Fibroblast of villous mesenchyme (primary cell): ENCODE measurements around the gene SNCAIP. TPM values are rescaled to one million over a fixed set of nuclear protein-coding genes. Genes with fewer than 3 reads are reported as not detected.

Experiments used
- DNase-seq: peaks from one replicate; pipeline ENCODE4 v3.0.0-alpha.2; 2010; ENCODE audit warnings: low read depth
- H3K4me3 ChIP-seq: 2 replicates; pipeline ENCODE4 v1.5.1; 2011; ENCODE audit warnings: low read depth, mild to moderate bottlenecking, low read length
- CTCF ChIP-seq: IDR thresholded peaks from 2 replicates; pipeline ENCODE4 v1.5.1; 2012; ENCODE audit warnings: low read depth, mild to moderate bottlenecking, low read length; ENCODE audit not compliant: insufficient read depth
- total RNA-seq: library from RNA; depleted of rRNA; stranded (reverse); fragments of >200 nt; gene quantifications from 2 replicates; pipeline ENCODE4 v1.2.3, GENCODE V29; 2012

The SNCAIP gene
- total RNA-seq, 1 donor, result 19.0 TPM

GRCh38 chr5:122297587-122298298 is 14.3 kb upstream of the SNCAIP start:
- no peak overlapping the region for H3K4me3 ChIP-seq
- DNase-seq, result no peak
- no peak for TF ChIP-seq CTCF

DNA sequence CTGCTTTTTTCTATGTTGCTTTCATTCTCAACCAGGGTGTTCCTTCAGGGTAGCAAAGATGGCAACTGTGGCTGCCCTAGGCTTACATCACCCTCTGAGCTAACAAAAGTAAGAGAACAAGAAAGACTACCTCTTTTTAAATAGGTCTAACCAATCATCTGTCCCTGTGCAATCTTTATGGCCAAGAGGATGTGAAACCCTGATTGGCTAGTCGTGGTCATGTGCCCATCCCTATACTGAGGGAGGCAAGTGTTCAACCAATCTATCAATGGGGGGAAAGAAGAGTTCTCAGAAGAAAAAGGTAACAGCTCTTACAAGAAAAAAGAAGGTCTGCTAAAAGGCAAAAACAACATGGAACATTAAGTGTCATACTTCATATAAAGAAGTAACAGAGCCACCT is 11.7 kb upstream of the SNCAIP start:
- DNase-seq, result no peak
- no peak for TF ChIP-seq CTCF
- no peak overlapping the region for H3K4me3 ChIP-seq

GRCh38 chr5:122301016-122301415 is 11.0 kb upstream of the SNCAIP start:
- no peak for TF ChIP-seq CTCF
- DNase-seq, result peak; percentile 33
- no peak overlapping the region for H3K4me3 ChIP-seq

GRCh38 chr5:122304471-122305215 is 7.4 kb upstream of the SNCAIP start:
- no peak for DNase-seq
- TF ChIP-seq CTCF, result no peak
- H3K4me3 ChIP-seq, result no peak overlapping the region

- no peak overlapping the region for H3K4me3 ChIP-seq
- no peak for TF ChIP-seq CTCF
- DNase-seq, result peak; percentile 33
Measured at GRCh38 chr5:122306461-122306860, 5.6 kb upstream of the SNCAIP start.

DNA sequence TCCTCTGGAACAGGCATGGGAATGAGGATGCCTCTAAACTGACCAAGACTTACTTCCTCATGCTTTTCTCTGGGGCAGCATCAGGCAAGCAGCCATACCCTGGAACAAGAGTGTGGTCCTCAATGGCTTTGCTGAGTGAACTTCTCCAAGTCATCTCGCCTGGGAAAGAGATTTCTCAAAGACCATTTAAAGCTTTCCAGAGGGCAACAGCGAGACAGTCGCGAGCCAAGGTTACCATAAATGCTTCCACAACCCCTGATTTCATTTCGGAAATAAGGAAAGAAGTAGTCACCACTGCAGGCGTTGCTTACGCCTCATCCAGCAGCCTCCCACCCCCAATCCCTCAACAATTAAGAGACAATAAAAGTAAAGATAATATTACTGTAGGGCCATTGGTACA is 1.1 kb upstream of the SNCAIP start:
- peak; percentile 30 for DNase-seq
- TF ChIP-seq CTCF, result no peak
- peak overlapping the region; percentile 75 for H3K4me3 ChIP-seq
